Activated CD8-positive, alpha-beta T cell treated with anti-CD3 and anti-CD28 coated beads for 36 hours (primary cell): ENCODE results near the gene GLCCI1. TPM values are rescaled to one million over a fixed set of nuclear protein-coding genes. Genes with fewer than 3 reads are reported as not detected.
A peak's percentile ranks its signal among the peaks of the same experiment; 100 is the strongest.

Experiments used
- ATAC-seq: fragments of 200-7000 bp; cut with Tn5 transposase; one replicate; pipeline ENCODE4 v1.10.0; 2021; ENCODE audit warnings: mild to moderate bottlenecking, moderate library complexity
- CTCF ChIA-PET: fragments of 350-600 bp; sonication (Branson Sonifier 250); formaldehyde crosslinking; loops from one replicate; lab custom pipeline; 2021; ENCODE audit warnings: antibody characterized with exemption; lab: Charles Lee
- POLR2A ChIA-PET: fragments of 350-600 bp; sonication (Branson Sonifier 250); formaldehyde crosslinking; loops from one replicate; lab custom pipeline; 2021; ENCODE audit warnings: antibody characterized with exemption; lab: Charles Lee
- DNase-seq: peaks from one replicate; pipeline ENCODE4 v3.0.0-alpha.2; 2020
- H3K27ac Mint-ChIP-seq: one replicate; pipeline ENCODE4 v1.8.0; 2021; ENCODE audit warnings: mild to moderate bottlenecking, mixed read lengths
- H3K27me3 Mint-ChIP-seq: one replicate; pipeline ENCODE4 v1.8.0; 2021; ENCODE audit warnings: mixed read lengths
- H3K36me3 Mint-ChIP-seq: one replicate; pipeline ENCODE4 v1.8.0; 2021; ENCODE audit warnings: low read depth, mixed read lengths
- H3K4me1 Mint-ChIP-seq: one replicate; pipeline ENCODE4 v1.8.0; 2021; ENCODE audit warnings: low read depth, mixed read lengths
- H3K4me3 Mint-ChIP-seq: one replicate; pipeline ENCODE4 v1.8.0; 2021; ENCODE audit warnings: mild to moderate bottlenecking, moderate library complexity, mixed read lengths
- H3K9me3 Mint-ChIP-seq: one replicate; pipeline ENCODE4 v1.8.0; 2021; ENCODE audit warnings: mixed read lengths
- CTCF ChIP-seq: fragments of 200-600 bp; IDR thresholded peaks from one replicate; pipeline ENCODE4 v1.8.0; 2022; ENCODE audit warnings: antibody characterized with exemption, mild to moderate bottlenecking
- intact Hi-C: fragments of 100-400 bp; cut with micrococcal nuclease; formaldehyde crosslinking; loops from one replicate; pipeline ENCODE4 v1.10.0; 2022
- total RNA-seq, 2 experiments: library from RNA; stranded (reverse); gene quantifications; one replicate each; pipeline ENCODE4 v1.2.3, GENCODE V29; 2021

The GLCCI1 gene
- total RNA-seq, 2 experiments from 2014 or later: 11.3 to 13.0 TPM

DNA sequence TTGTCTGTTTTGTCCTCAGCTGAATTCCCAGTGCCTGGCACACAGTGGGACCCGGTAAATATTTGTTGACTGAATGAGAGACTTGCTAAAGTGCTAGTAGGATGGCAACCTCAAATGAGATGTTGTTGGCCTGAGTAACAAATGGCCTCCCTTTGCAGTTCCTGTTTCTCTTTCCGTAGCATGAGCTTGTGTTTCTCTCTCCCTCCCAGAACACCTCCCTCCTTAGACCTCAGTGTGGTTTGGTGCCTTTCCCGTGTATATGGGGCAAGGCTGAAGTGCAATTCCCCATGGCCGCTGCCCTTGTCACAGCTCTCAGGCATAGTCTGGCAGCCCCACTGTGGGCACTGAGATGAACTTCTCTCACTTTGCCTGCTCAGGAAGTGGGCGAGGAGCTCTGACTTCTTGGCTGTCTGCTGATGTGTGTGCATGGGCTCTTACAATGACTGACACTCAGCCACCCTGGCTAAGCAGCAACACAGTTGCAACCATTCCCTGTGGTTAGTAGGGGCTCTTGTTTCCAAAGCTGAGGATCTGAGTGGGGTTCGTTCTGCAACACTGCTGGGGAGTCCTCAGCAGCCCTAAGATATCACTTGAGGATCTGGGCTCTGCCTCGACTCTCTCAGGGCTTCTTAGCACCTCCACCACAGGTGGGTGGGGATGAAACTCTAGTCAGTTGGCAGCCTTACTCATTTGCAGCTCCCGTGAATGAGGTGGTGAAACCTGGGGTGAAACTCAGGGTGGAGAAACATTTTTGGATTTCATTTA is 157.3 kb downstream of the GLCCI1 start:
- H3K4me1 Mint-ChIP-seq: peaks cover 78% of the 10 kb centered on the region
- DNase-seq: peak; percentile 94
- H3K9me3 Mint-ChIP-seq: no peaks in the 10 kb centered on the region
- peak overlapping the region; percentile 63 for H3K4me3 Mint-ChIP-seq
- peak overlapping the region; percentile 98 for H3K27ac Mint-ChIP-seq
- no peaks in the 10 kb centered on the region for H3K27me3 Mint-ChIP-seq
- no peaks in the 10 kb centered on the region for H3K36me3 Mint-ChIP-seq
- POLR2A ChIA-PET: interaction anchor here (0.8 to 2.9 kb wide), 12 partner anchors 9 to 1073 kb away, joined by 3 to 26 read pairs (median 3); partner anchors contain the start of genes GLCCI1 and UMAD1
- CTCF ChIA-PET: interaction anchor here (0.6 to 2.7 kb wide), 18 partner anchors 9 to 444 kb away, joined by 3 to 14 read pairs (median 3); no protein-coding TSS in a partner anchor
- TF ChIP-seq CTCF: no peak
- intact Hi-C loops: loop anchor here (2.0 to 5.0 kb wide), 3 partner anchors 51 to 154 kb away; no protein-coding TSS in a partner anchor
- ATAC-seq: peak; percentile 91

GRCh38 chr7:8126601-8127167 is 158.1 kb downstream of the GLCCI1 start:
- no peak overlapping the region for H3K4me3 Mint-ChIP-seq
- no peaks in the 10 kb centered on the region for H3K9me3 Mint-ChIP-seq
- no peak for TF ChIP-seq CTCF
- intact Hi-C loops: loop anchor here (2.0 to 5.0 kb wide), 3 partner anchors 50 to 154 kb away; no protein-coding TSS in a partner anchor
- peaks cover 77% of the 10 kb centered on the region for H3K4me1 Mint-ChIP-seq
- ChIA-PET POLR2A (interaction anchor here (1.0 to 2.9 kb wide), 6 partner anchors 8 to 558 kb away, joined by 3 to 26 read pairs (median 10); partner anchors contain the start of genes GLCCI1 and UMAD1), CTCF (interaction anchor here (0.9 to 2.7 kb wide), 9 partner anchors 8 to 159 kb away, joined by 3 to 14 read pairs (median 4); no protein-coding TSS in a partner anchor)
- no peaks in the 10 kb centered on the region for H3K36me3 Mint-ChIP-seq
- peak overlapping the region; percentile 98 for H3K27ac Mint-ChIP-seq
- ATAC-seq (no peak), DNase-seq (no peak)
- H3K27me3 Mint-ChIP-seq: no peaks in the 10 kb centered on the region

DNA sequence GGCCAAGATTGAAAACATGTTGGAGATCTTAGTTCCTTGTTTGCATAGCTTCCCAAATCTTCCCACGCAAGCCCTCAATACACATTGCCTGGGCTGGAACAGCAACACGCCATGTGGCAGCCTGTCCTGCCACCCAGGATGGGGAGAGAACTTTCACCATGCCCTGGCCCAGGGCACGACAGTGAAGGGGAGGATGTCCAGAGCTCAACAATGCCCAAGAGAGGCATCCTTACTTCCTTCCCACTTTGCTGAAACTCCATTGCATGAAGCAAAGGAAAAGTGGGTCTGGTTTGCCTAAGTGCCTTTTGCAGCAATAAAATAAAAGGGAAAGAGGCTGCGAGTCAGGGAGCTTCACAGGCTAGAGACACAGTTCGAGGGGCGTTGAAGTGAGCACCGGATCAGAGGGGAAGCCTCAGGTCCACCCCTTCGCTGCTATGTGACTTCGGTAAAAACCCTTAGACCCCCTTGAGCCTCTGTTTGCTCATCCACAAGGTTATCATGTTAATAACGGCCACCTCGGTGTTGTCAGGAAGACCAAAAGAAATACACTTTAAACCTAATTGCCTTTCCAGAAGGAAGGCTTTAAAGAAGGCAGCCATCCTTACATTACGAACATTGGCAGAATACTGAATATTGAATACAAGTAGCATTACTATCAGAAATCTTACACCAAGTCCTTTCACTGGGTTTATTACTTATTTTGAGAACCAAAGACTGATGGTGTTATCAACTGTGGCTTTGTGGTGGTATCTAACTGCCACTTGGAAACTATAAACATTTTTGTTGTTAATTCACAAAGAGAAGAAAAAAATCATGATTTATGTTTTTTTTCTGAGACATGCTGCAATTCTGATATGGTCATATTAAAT is 160.1 kb downstream of the GLCCI1 start:
- POLR2A ChIA-PET: no interaction called here
- no peak for DNase-seq
- no peaks in the 10 kb centered on the region for H3K9me3 Mint-ChIP-seq
- peaks cover 86% of the 10 kb centered on the region for H3K4me1 Mint-ChIP-seq
- intact Hi-C loops: loop anchor here (5.0 kb wide), 2 partner anchors 76 to 156 kb away; no protein-coding TSS in a partner anchor
- no peaks in the 10 kb centered on the region for H3K27me3 Mint-ChIP-seq
- H3K27ac Mint-ChIP-seq: peak overlapping the region; percentile 72
- CTCF ChIA-PET: no interaction called here
- no peaks in the 10 kb centered on the region for H3K36me3 Mint-ChIP-seq
- H3K4me3 Mint-ChIP-seq: peak overlapping the region; percentile 2
- no peak for TF ChIP-seq CTCF
- no peak for ATAC-seq

DNA sequence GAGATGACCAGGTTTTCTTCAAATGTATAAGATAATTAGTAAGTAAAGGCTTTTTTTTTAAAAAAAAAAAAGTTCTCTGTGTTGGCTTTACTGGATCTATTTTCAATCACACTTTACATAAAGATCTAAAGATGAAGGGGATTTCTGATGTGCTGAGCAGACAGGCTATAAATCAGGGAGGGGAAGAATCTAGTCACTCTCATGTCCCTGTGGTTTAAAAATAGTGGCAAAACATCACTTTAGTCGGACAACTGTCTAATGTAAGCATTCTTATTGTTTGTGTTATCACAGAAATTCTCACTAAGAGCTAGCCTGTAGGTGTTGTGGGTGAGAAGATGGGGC is 160.7 kb downstream of the GLCCI1 start:
- TF ChIP-seq CTCF: no peak
- intact Hi-C loops: loop anchor here (5.0 kb wide), 2 partner anchors 77 to 157 kb away; no protein-coding TSS in a partner anchor
- ATAC-seq: no peak
- peak overlapping the region; percentile 72 for H3K27ac Mint-ChIP-seq
- no peaks in the 10 kb centered on the region for H3K27me3 Mint-ChIP-seq
- CTCF ChIA-PET: no interaction called here
- DNase-seq: no peak
- H3K4me3 Mint-ChIP-seq: no peak overlapping the region
- H3K36me3 Mint-ChIP-seq: no peaks in the 10 kb centered on the region
- POLR2A ChIA-PET: no interaction called here
- no peaks in the 10 kb centered on the region for H3K9me3 Mint-ChIP-seq
- peaks cover 91% of the 10 kb centered on the region for H3K4me1 Mint-ChIP-seq
